Ascending aorta (tissue), 2 donors: ENCODE data around the gene GHRL. TPM values are rescaled to one million over a fixed set of nuclear protein-coding genes. Genes with fewer than 3 reads are reported as not detected.

ENCODE experiments used
- DNase-seq, 2 donors: peaks; one replicate each; pipeline ENCODE4 v3.0.0-alpha.2; 2019; ENCODE audit warnings: low spot score in 2 of 2
- H3K27ac ChIP-seq, 2 donors: fragments of 200-600 bp; sonication (generic); one replicate each; pipeline ENCODE4 v1.5.1; 2016 to 2017; ENCODE audit warnings: mild to moderate bottlenecking in 1 of 2
- H3K27me3 ChIP-seq: fragments of 200-600 bp; sonication (generic); one replicate; pipeline ENCODE4 v1.5.1; 2017
- H3K36me3 ChIP-seq, 2 donors: fragments of 200-600 bp; sonication (generic); one replicate each; pipeline ENCODE4 v1.5.1; 2016
- H3K4me1 ChIP-seq, 2 donors: fragments of 200-600 bp; sonication (generic); one replicate each; pipeline ENCODE4 v1.5.1; 2016 to 2017; ENCODE audit warnings: mild to moderate bottlenecking in 1 of 2
- H3K4me3 ChIP-seq, 2 donors: fragments of 200-600 bp; sonication (generic); one replicate each; pipeline ENCODE4 v1.5.1; 2016 to 2017; ENCODE audit warnings: mild to moderate bottlenecking in 1 of 2
- H3K9me3 ChIP-seq, 2 donors: fragments of 200-600 bp; sonication (generic); one replicate each; pipeline ENCODE4 v1.5.1; 2016
- intact Hi-C: fragments of 100-400 bp; cut with DNase I; formaldehyde crosslinking; loops from one replicate; pipeline ENCODE4 v1.15.1; 2023
- total RNA-seq: library from RNA; depleted of rRNA; stranded (reverse); fragments of >200 nt; gene quantifications from one replicate; pipeline ENCODE4 v1.1.0, GENCODE V29; 2016
- TF ChIP-seq, protein P1 (sequence below), 3 experiments: fragments of 200-600 bp in 2 of 3; fragments of 450-650 bp in 1 of 3; sonication (generic) in 2 of 3; IDR thresholded peaks; one replicate each; pipeline ENCODE4 v1.5.1; 2016 to 2019; ENCODE audit warnings: antibody characterized with exemption in 3 of 3, mild to moderate bottlenecking in 1 of 3, moderate library complexity in 1 of 3

Gene GHRL
- total RNA-seq, 1 donor from 2014 or later: not detected

DNA sequence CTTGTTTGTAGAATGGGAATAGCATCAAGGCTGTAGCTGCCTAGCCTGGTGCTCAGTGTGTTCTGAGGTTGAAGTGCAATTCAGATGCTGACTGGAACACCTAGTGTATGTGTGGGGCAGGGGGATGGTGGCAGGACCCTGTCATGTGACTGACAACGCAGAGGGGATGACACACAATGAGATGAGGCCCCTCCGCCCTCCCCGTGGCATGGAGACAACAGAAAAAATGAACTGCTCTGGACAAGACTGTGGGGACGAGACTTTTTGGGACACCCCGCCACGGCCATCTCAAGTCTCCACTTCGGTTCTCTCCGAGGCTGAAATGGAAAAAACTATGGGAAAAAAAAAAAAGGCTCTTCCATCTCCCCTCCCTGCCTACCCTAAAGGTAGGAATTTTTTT, 38.6 kb upstream of the GHRL start:
- no peak for DNase-seq

DNA sequence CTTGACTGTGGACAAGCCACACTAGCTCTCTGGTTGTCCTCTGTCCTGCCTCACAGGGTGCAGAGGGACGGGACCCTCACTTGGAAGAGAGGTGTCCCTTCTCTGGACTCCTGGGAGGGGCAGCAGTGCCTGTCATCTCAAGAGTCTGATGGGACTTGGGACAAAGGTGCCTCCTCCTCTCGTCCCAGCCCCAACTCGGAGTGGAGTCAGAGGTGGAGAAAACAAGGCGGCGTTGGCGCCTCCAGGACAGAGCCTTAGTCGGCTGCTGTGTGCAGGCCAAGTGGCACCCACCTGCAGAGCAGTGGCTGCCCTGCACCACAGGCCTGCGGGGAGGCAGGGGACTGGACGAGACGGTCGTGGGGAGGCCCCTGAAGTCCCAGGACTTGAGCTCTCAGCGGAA, 37.6 kb upstream of the GHRL start:
- no peaks in the 10 kb centered on the region for H3K36me3 ChIP-seq
- no peak overlapping the region for H3K4me3 ChIP-seq
- H3K9me3 ChIP-seq: no peaks in the 10 kb centered on the region
- TF ChIP-seq, protein P1, sequence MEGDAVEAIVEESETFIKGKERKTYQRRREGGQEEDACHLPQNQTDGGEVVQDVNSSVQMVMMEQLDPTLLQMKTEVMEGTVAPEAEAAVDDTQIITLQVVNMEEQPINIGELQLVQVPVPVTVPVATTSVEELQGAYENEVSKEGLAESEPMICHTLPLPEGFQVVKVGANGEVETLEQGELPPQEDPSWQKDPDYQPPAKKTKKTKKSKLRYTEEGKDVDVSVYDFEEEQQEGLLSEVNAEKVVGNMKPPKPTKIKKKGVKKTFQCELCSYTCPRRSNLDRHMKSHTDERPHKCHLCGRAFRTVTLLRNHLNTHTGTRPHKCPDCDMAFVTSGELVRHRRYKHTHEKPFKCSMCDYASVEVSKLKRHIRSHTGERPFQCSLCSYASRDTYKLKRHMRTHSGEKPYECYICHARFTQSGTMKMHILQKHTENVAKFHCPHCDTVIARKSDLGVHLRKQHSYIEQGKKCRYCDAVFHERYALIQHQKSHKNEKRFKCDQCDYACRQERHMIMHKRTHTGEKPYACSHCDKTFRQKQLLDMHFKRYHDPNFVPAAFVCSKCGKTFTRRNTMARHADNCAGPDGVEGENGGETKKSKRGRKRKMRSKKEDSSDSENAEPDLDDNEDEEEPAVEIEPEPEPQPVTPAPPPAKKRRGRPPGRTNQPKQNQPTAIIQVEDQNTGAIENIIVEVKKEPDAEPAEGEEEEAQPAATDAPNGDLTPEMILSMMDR (IDR thresholded peaks at IDR 0.05): no peak
- H3K4me1 ChIP-seq: no peaks in the 10 kb centered on the region
- H3K27ac ChIP-seq: no peak overlapping the region
- DNase-seq: no peak
- H3K27me3 ChIP-seq: no peaks in the 10 kb centered on the region
- intact Hi-C loops: no loop called here

More for the DNA sequence above, 38.6 kb upstream of the GHRL start:
- Histone ChIP-seq H3K4me3 (no peak overlapping the region), H3K36me3 (no peaks in the 10 kb centered on the region), H3K27ac (no peak overlapping the region), H3K27me3 (no peaks in the 10 kb centered on the region), H3K4me1 (no peaks in the 10 kb centered on the region), H3K9me3 (no peaks in the 10 kb centered on the region)
- intact Hi-C loops: no loop called here
- TF ChIP-seq, protein P1 (IDR thresholded peaks at IDR 0.05): no peak

- H3K27ac ChIP-seq: no peak overlapping the region
- H3K9me3 ChIP-seq: no peaks in the 10 kb centered on the region
- no peak overlapping the region for H3K4me3 ChIP-seq
- DNase-seq: no peak
- no peaks in the 10 kb centered on the region for H3K4me1 ChIP-seq
- H3K36me3 ChIP-seq: no peaks in the 10 kb centered on the region
- intact Hi-C loops: no loop called here
- H3K27me3 ChIP-seq: no peaks in the 10 kb centered on the region
- TF ChIP-seq, protein P1 (IDR thresholded peaks at IDR 0.05): no peak
These were observed 36.8 kb upstream of the GHRL start for GRCh38 chr3:10329495-10330015.

- H3K27me3 ChIP-seq: no peaks in the 10 kb centered on the region
These were observed 35.8 kb upstream of the GHRL start for GRCh38 chr3:10328460-10329071.

DNA sequence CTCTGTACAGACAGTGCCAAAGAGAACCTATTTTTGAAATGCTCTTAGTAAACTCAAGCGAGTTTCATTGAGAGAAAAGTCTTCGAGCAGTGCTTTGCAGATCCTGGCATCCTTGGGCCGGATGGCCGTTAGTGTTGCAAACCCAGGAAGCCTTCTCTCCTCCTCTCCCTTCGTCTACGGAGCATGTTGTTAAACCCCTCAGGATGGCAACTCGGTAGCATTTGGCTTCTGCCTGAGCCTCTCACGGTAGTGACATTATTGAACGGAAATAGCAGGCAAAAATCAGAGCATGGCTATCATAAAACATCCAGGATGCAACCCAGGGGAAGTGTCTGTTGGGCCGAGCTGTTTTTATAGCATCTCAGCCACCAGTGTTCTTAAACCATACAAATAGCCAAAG, 34.8 kb upstream of the GHRL start:
- no peak for DNase-seq
- H3K36me3 ChIP-seq: no peaks in the 10 kb centered on the region
- intact Hi-C loops: no loop called here
- H3K27ac ChIP-seq: no peak overlapping the region
- TF ChIP-seq, protein P1 (IDR thresholded peaks at IDR 0.05): no peak
- H3K4me3 ChIP-seq: no peak overlapping the region
- H3K4me1 ChIP-seq: no peaks in the 10 kb centered on the region
- no peaks in the 10 kb centered on the region for H3K9me3 ChIP-seq
- H3K27me3 ChIP-seq: no peaks in the 10 kb centered on the region

More at GRCh38 chr3:10328460-10329071, 35.8 kb upstream of the GHRL start:
- TF ChIP-seq, protein P1 (IDR thresholded peaks at IDR 0.05): no peak
- Histone ChIP-seq H3K36me3 (no peaks in the 10 kb centered on the region), H3K4me3 (no peak overlapping the region), H3K9me3 (no peaks in the 10 kb centered on the region), H3K27ac (no peak overlapping the region), H3K4me1 (no peaks in the 10 kb centered on the region)
- intact Hi-C loops: no loop called here
- DNase-seq: no peak
